HEK293 (cell line): ENCODE results near the gene MPZL1.
A peak's percentile ranks its signal among the peaks of the same experiment; 100 is the strongest.

Experiments used
- CTCF ChIA-PET: fragments of 350-600 bp; formaldehyde crosslinking; extraction: SDS; loops from one replicate; lab custom pipeline; 2021; ENCODE audit warnings: antibody characterized with exemption; lab: Yijun Ruan, JAX
- POLR2A ChIA-PET: fragments of 300-600 bp; formaldehyde crosslinking; extraction: SDS; loops from one replicate; lab custom pipeline; 2020; ENCODE audit warnings: antibody characterized with exemption, inconsistent platforms; lab: Yijun Ruan, JAX
- H3K27ac ChIP-seq: fragments of 200-500 bp; sonication (Bioruptor generic); 2 replicates; pipeline ENCODE4 v1.5.1; 2014; ENCODE audit warnings: low read depth, low read length, control low read depth, inconsistent platforms; ENCODE audit errors: extremely low read depth
- H3K36me3 ChIP-seq, 2 experiments: fragments of 200-500 bp in 1 of 2; sonication (Bioruptor generic) in 1 of 2; 1 replicate in 1 of 2; 2 replicates in 1 of 2; pipeline ENCODE4 v1.5.1; 2014 to 2017; ENCODE audit warnings: inconsistent platforms in 2 of 2, low read length in 2 of 2; ENCODE audit not compliant: control insufficient read depth in 2 of 2, insufficient read depth in 1 of 2
- H3K4me1 ChIP-seq: fragments of 200-500 bp; sonication (Bioruptor generic); 2 replicates; pipeline ENCODE4 v1.5.1; 2014; ENCODE audit warnings: mild to moderate bottlenecking, low read length, inconsistent platforms; ENCODE audit not compliant: control insufficient read depth, insufficient read depth
- H3K4me3 ChIP-seq: 2 replicates; pipeline ENCODE4 v1.5.1; 2011; ENCODE audit warnings: low read depth, mild to moderate bottlenecking, control low read depth, low read length, moderate library complexity
- H3K9me3 ChIP-seq: fragments of 200-500 bp; sonication (Bioruptor generic); 2 replicates; pipeline ENCODE4 v1.5.1; 2014; ENCODE audit warnings: low read depth, low read length, inconsistent platforms; ENCODE audit not compliant: control insufficient read depth, insufficient read depth
- BCL11A ChIP-seq: fragments of 450-650 bp; formaldehyde crosslinking; IDR thresholded peaks from 2 replicates; pipeline ENCODE4 v1.5.1; 2016; ENCODE audit warnings: low read depth, missing biosample characterization, missing genetic modification characterization
- KLF9 ChIP-seq: fragments of 450-650 bp; formaldehyde crosslinking; IDR thresholded peaks from 2 replicates; pipeline ENCODE4 v1.5.1; 2016; ENCODE audit warnings: missing biosample characterization, missing genetic modification characterization, low read depth
- MYNN ChIP-seq: fragments of 450-650 bp; formaldehyde crosslinking; IDR thresholded peaks from 2 replicates; pipeline ENCODE4 v1.5.1; 2016; ENCODE audit warnings: missing biosample characterization, missing genetic modification characterization, borderline replicate concordance
- OVOL3 ChIP-seq: fragments of 450-650 bp; formaldehyde crosslinking; IDR thresholded peaks from 2 replicates; pipeline ENCODE4 v1.5.1; 2016; ENCODE audit warnings: missing biosample characterization, missing genetic modification characterization
- PBX3 ChIP-seq: sonication (generic); formaldehyde crosslinking; IDR thresholded peaks from 2 replicates; pipeline ENCODE4 v1.8.1; 2022; ENCODE audit warnings: mild to moderate bottlenecking, moderate library complexity, missing genetic modification reagents
- SCRT1 ChIP-seq: fragments of 450-650 bp; formaldehyde crosslinking; IDR thresholded peaks from 2 replicates; pipeline ENCODE4 v1.5.1; 2016; ENCODE audit warnings: missing biosample characterization, missing genetic modification characterization, borderline replicate concordance
- ZBTB1 ChIP-seq: fragments of 450-650 bp; formaldehyde crosslinking; IDR thresholded peaks from 2 replicates; pipeline ENCODE4 v1.5.1; 2016; ENCODE audit warnings: missing biosample characterization, missing genetic modification characterization
- ZBTB17 ChIP-seq: fragments of 450-650 bp; formaldehyde crosslinking; IDR thresholded peaks from 2 replicates; pipeline ENCODE4 v1.5.1; 2016; ENCODE audit warnings: missing biosample characterization, missing genetic modification characterization
- ZBTB6 ChIP-seq: fragments of 450-650 bp; formaldehyde crosslinking; IDR thresholded peaks from 2 replicates; pipeline ENCODE4 v1.5.1; 2017; ENCODE audit warnings: missing biosample characterization, missing genetic modification characterization
- ZBTB7A ChIP-seq: fragments of 450-650 bp; formaldehyde crosslinking; IDR thresholded peaks from 2 replicates; pipeline ENCODE4 v1.5.1; 2016; ENCODE audit warnings: low read depth, missing biosample characterization, missing genetic modification characterization
- ZBTB8A ChIP-seq: fragments of 450-650 bp; formaldehyde crosslinking; IDR thresholded peaks from 2 replicates; pipeline ENCODE4 v1.5.1; 2016; ENCODE audit warnings: missing biosample characterization, missing genetic modification characterization
- ZNF292 ChIP-seq: fragments of 450-650 bp; formaldehyde crosslinking; IDR thresholded peaks from 2 replicates; pipeline ENCODE4 v1.5.1; 2016; ENCODE audit warnings: low read depth, missing biosample characterization, missing genetic modification characterization, borderline replicate concordance
- ZNF302 ChIP-seq: fragments of 450-650 bp; formaldehyde crosslinking; IDR thresholded peaks from 2 replicates; pipeline ENCODE4 v1.5.1; 2016; ENCODE audit warnings: missing biosample characterization, missing genetic modification characterization, low read depth
- ZNF473 ChIP-seq: fragments of 450-650 bp; formaldehyde crosslinking; IDR thresholded peaks from 2 replicates; pipeline ENCODE4 v1.5.1; 2017; ENCODE audit warnings: missing biosample characterization, missing genetic modification characterization
- ZNF488 ChIP-seq: fragments of 450-650 bp; formaldehyde crosslinking; IDR thresholded peaks from 2 replicates; pipeline ENCODE4 v1.5.1; 2016; ENCODE audit warnings: missing biosample characterization, missing genetic modification characterization
- ZNF510 ChIP-seq: fragments of 450-650 bp; formaldehyde crosslinking; IDR thresholded peaks from 2 replicates; pipeline ENCODE4 v1.5.1; 2018; ENCODE audit warnings: mild to moderate bottlenecking, missing genetic modification characterization, missing biosample characterization; ENCODE audit not compliant: insufficient replicate concordance
- ZNF521 ChIP-seq: fragments of 450-650 bp; formaldehyde crosslinking; IDR thresholded peaks from 2 replicates; pipeline ENCODE4 v1.5.1; 2017; ENCODE audit warnings: missing biosample characterization, mild to moderate bottlenecking, missing genetic modification characterization
- ZNF585B ChIP-seq: fragments of 450-650 bp; formaldehyde crosslinking; IDR thresholded peaks from 2 replicates; pipeline ENCODE4 v1.5.1; 2016; ENCODE audit warnings: missing biosample characterization, missing genetic modification characterization
- ZNF747 ChIP-seq: fragments of 450-650 bp; formaldehyde crosslinking; IDR thresholded peaks from 2 replicates; pipeline ENCODE4 v1.5.1; 2016; ENCODE audit warnings: missing biosample characterization, missing genetic modification characterization
- TF ChIP-seq, protein P1 (sequence below): fragments of 450-650 bp; formaldehyde crosslinking; IDR thresholded peaks from 2 replicates; pipeline ENCODE4 v1.5.1; 2016; ENCODE audit warnings: missing biosample characterization, missing genetic modification characterization, borderline replicate concordance
- TF ChIP-seq, protein P2 (sequence below): fragments of 450-650 bp; formaldehyde crosslinking; IDR thresholded peaks from 2 replicates; pipeline ENCODE4 v1.5.1; 2016; ENCODE audit warnings: missing biosample characterization, missing genetic modification characterization

The MPZL1 gene

DNA sequence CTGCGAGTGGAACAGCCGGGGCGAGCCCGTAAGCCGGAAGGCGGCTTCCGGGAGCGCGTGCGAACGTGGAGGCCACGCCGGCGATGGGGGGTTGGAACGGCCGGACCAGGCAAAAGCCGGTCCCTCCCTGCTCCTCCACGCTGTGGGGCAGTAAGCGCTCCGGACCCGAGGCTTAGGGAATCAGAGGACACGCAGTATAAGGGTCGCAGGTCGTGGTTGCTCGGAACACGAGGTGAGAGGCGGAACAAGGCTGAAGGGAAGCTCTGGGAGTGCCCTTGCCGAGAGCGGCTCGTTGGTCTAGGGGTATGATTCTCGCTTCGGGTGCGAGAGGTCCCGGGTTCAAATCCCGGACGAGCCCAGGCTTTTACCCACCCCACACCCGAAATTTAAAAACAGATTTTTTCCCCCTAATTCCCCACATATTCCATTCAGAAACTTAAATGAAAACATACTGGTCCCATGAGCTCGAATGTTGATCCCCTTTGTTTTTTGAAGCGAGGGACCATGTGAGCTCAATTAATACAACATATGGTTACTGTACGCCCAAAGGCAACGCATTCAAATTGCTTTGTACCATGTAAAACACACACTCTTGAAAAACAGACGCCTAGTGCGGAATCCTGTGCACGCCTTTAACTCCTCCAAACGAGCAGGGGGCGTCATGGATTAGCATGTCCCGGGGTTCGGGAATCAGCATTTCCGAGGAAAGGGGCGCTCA is 7.2 kb upstream of the MPZL1 start (continued):
- TF ChIP-seq, protein P1, sequence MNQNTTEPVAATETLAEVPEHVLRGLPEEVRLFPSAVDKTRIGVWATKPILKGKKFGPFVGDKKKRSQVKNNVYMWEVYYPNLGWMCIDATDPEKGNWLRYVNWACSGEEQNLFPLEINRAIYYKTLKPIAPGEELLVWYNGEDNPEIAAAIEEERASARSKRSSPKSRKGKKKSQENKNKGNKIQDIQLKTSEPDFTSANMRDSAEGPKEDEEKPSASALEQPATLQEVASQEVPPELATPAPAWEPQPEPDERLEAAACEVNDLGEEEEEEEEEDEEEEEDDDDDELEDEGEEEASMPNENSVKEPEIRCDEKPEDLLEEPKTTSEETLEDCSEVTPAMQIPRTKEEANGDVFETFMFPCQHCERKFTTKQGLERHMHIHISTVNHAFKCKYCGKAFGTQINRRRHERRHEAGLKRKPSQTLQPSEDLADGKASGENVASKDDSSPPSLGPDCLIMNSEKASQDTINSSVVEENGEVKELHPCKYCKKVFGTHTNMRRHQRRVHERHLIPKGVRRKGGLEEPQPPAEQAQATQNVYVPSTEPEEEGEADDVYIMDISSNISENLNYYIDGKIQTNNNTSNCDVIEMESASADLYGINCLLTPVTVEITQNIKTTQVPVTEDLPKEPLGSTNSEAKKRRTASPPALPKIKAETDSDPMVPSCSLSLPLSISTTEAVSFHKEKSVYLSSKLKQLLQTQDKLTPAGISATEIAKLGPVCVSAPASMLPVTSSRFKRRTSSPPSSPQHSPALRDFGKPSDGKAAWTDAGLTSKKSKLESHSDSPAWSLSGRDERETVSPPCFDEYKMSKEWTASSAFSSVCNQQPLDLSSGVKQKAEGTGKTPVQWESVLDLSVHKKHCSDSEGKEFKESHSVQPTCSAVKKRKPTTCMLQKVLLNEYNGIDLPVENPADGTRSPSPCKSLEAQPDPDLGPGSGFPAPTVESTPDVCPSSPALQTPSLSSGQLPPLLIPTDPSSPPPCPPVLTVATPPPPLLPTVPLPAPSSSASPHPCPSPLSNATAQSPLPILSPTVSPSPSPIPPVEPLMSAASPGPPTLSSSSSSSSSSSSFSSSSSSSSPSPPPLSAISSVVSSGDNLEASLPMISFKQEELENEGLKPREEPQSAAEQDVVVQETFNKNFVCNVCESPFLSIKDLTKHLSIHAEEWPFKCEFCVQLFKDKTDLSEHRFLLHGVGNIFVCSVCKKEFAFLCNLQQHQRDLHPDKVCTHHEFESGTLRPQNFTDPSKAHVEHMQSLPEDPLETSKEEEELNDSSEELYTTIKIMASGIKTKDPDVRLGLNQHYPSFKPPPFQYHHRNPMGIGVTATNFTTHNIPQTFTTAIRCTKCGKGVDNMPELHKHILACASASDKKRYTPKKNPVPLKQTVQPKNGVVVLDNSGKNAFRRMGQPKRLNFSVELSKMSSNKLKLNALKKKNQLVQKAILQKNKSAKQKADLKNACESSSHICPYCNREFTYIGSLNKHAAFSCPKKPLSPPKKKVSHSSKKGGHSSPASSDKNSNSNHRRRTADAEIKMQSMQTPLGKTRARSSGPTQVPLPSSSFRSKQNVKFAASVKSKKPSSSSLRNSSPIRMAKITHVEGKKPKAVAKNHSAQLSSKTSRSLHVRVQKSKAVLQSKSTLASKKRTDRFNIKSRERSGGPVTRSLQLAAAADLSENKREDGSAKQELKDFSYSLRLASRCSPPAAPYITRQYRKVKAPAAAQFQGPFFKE (tag by site-specific recombination) = 0 out of 2 replicates have a peak, but pooled peaks have one; percentile 55
- no peak for TF ChIP-seq ZNF747 (tag by site-specific recombination)
- TF ChIP-seq BCL11A = peak; percentile 21; the same call in 1 of the 2 replicates
- no peak for TF ChIP-seq ZNF302 (tag by site-specific recombination)
- no peak; the same call in 1 of the 2 replicates for TF ChIP-seq PBX3 (CRISPR knock-in tag)
- peak; percentile 87; the same call in 1 of the 2 replicates for TF ChIP-seq ZBTB7A (tag by site-specific recombination)
- 0 out of 2 replicates have a peak, but pooled peaks have one; percentile 28 for TF ChIP-seq MYNN (tag by site-specific recombination)
- TF ChIP-seq ZNF488 (tag by site-specific recombination) = no peak; the same call in 1 of the 2 replicates
- no peak; the same call in 1 of the 2 replicates for TF ChIP-seq ZBTB6 (tag by site-specific recombination)

- peak overlapping the region; percentile 28; the same call in 1 of the 2 replicates for H3K27ac ChIP-seq
- ChIA-PET POLR2A (interaction anchor here (1.0 to 3.5 kb wide), 2 partner anchors 221 to 495 kb away, joined by 3 to 23 read pairs; partner anchors contain the start of genes DCAF6, MPC2 and POU2F1), CTCF (interaction anchor here (0.6 to 2.7 kb wide), 15 partner anchors 8 to 722 kb away, joined by 3 to 9 read pairs (median 4); partner anchors contain the start of gene CREG1)
- H3K4me3 ChIP-seq = peak overlapping the region; percentile 99
- no peaks in the 10 kb centered on the region for H3K9me3 ChIP-seq
- no peaks in the 10 kb centered on the region for H3K36me3 ChIP-seq
- no peaks in the 10 kb centered on the region for H3K4me1 ChIP-seq
- TF ChIP-seq ZBTB17 (tag by site-specific recombination) (no peak; the same call in none of the 2 replicates), ZNF510 (tag by site-specific recombination) (no peak), ZNF521 (tag by site-specific recombination) (no peak), ZNF473 (tag by site-specific recombination) (no peak), KLF9 (tag by site-specific recombination) (no peak), ZBTB8A (no peak), ZNF292 (tag by site-specific recombination) (no peak), SCRT1 (tag by site-specific recombination) (0 out of 2 replicates have a peak, but pooled peaks have one; percentile 12), ZNF585B (tag by site-specific recombination) (no peak), ZBTB1 (tag by site-specific recombination) (0 out of 2 replicates have a peak, but pooled peaks have one; percentile 56), OVOL3 (tag by site-specific recombination) (no peak)
- TF ChIP-seq, protein P2, sequence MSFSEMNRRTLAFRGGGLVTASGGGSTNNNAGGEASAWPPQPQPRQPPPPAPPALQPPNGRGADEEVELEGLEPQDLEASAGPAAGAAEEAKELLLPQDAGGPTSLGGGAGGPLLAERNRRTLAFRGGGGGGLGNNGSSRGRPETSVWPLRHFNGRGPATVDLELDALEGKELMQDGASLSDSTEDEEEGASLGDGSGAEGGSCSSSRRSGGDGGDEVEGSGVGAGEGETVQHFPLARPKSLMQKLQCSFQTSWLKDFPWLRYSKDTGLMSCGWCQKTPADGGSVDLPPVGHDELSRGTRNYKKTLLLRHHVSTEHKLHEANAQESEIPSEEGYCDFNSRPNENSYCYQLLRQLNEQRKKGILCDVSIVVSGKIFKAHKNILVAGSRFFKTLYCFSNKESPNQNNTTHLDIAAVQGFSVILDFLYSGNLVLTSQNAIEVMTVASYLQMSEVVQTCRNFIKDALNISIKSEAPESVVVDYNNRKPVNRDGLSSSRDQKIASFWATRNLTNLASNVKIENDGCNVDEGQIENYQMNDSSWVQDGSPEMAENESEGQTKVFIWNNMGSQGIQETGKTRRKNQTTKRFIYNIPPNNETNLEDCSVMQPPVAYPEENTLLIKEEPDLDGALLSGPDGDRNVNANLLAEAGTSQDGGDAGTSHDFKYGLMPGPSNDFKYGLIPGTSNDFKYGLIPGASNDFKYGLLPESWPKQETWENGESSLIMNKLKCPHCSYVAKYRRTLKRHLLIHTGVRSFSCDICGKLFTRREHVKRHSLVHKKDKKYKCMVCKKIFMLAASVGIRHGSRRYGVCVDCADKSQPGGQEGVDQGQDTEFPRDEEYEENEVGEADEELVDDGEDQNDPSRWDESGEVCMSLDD = peak; percentile 61
Measured at GRCh38 chr1:167715157-167715999, 6.4 kb upstream of the MPZL1 start.
